Keratinocyte (primary cell): ENCODE measurements around the gene TUBA4B. TPM values are rescaled to one million over a fixed set of nuclear protein-coding genes. Genes with fewer than 3 reads are reported as not detected.

ENCODE experiments used
- DNase-seq: peaks from one replicate; pipeline ENCODE4 v3.0.0-alpha.2; 2011; ENCODE audit warnings: low read depth, missing footprints, low spot score
- FAIRE-seq: peaks from 2 replicates; lab custom pipeline; 2011; peaks lifted over from hg19 to GRCh38; lab: Jason Lieb, UNC
- H2AFZ ChIP-seq: 2 replicates; pipeline ENCODE4 v1.6.0; 2012; ENCODE audit warnings: low read length, control low read depth, inconsistent platforms; ENCODE audit not compliant: control insufficient read depth
- H3K27ac ChIP-seq: 2 replicates; pipeline ENCODE4 v1.5.1; 2011; ENCODE audit warnings: low read length; ENCODE audit not compliant: control insufficient read depth, insufficient read depth
- H3K27me3 ChIP-seq: 3 replicates; pipeline ENCODE4 v1.6.0; 2011; ENCODE audit warnings: low read length; ENCODE audit not compliant: control insufficient read depth, insufficient read depth; ENCODE audit errors: extremely low read depth
- H3K36me3 ChIP-seq, 2 experiments: 2 replicates in 1 of 2; 3 replicates in 1 of 2; pipeline ENCODE4 v1.5.1; 2011; ENCODE audit warnings: low read length in 2 of 2, mild to moderate bottlenecking in 1 of 2; ENCODE audit not compliant: control insufficient read depth in 2 of 2, insufficient read depth in 2 of 2; ENCODE audit errors: extremely low read depth in 1 of 2
- H3K4me1 ChIP-seq: 3 replicates; pipeline ENCODE4 v1.5.1; 2011; ENCODE audit warnings: low read length; ENCODE audit not compliant: control insufficient read depth, insufficient read depth; ENCODE audit errors: extremely low read depth
- H3K4me2 ChIP-seq: 3 replicates; pipeline ENCODE4 v1.6.0; 2011; ENCODE audit warnings: low read depth, low read length; ENCODE audit not compliant: control insufficient read depth, insufficient read depth; ENCODE audit errors: extremely low read depth
- H3K4me3 ChIP-seq, 3 experiments: fragments of 200-600 bp in 1 of 3; sonication (generic) in 1 of 3; 2 replicates in 2 of 3; 3 replicates in 1 of 3; pipeline ENCODE4 v1.5.1; 2011 to 2016; ENCODE audit warnings: low read length in 3 of 3, mild to moderate bottlenecking in 3 of 3, control low read depth in 2 of 3, inconsistent platforms in 1 of 3, low read depth in 1 of 3, mixed read lengths in 1 of 3, mixed run types in 1 of 3, moderate library complexity in 1 of 3; ENCODE audit not compliant: control insufficient read depth in 2 of 3, insufficient read depth in 2 of 3; ENCODE audit errors: extremely low read depth in 1 of 3
- H3K79me2 ChIP-seq: 2 replicates; pipeline ENCODE4 v1.6.0; 2012; ENCODE audit warnings: low read length; ENCODE audit not compliant: control insufficient read depth, insufficient read depth
- H3K9ac ChIP-seq: 3 replicates; pipeline ENCODE4 v1.6.0; 2011; ENCODE audit warnings: low read length; ENCODE audit not compliant: control insufficient read depth, insufficient read depth; ENCODE audit errors: extremely low read depth
- H3K9me1 ChIP-seq: 3 replicates; pipeline ENCODE4 v1.6.0; 2011; ENCODE audit warnings: low read length; ENCODE audit not compliant: control insufficient read depth, insufficient read depth; ENCODE audit errors: extremely low read depth
- H3K9me3 ChIP-seq: 2 replicates; pipeline ENCODE4 v1.5.1; 2012; ENCODE audit warnings: low read depth, low read length; ENCODE audit not compliant: control insufficient read depth
- H4K20me1 ChIP-seq: 3 replicates; pipeline ENCODE4 v1.6.0; 2011; ENCODE audit warnings: low read length; ENCODE audit not compliant: control insufficient read depth, insufficient read depth; ENCODE audit errors: extremely low read depth
- EZH2 ChIP-seq: IDR thresholded peaks from one replicate; pipeline ENCODE4 v1.6.1; 2012; ENCODE audit warnings: inconsistent platforms, mild to moderate bottlenecking, low read length, moderate library complexity
- dilution Hi-C: fragments of 300-500 bp; cut with MboI; formaldehyde crosslinking; loops from one replicate; pipeline ENCODE4 v1.7.0; 2020; ENCODE audit warnings: low sequenced_read_pairs; ENCODE audit not compliant: extremely low pct_ligation_motif_present
- polyA plus RNA-seq, 5 experiments: library from polyadenylated mRNA; depleted of rRNA in 3 of 5; stranded (reverse) in 3 of 5; stranded (forward) in 1 of 5; unstranded in 1 of 5; fragments of >200 nt; gene quantifications; 1 replicate in 1 of 5; 2 replicates in 3 of 5; 3 replicates in 1 of 5; pipeline versions ENCODE4 v1.2.1 to v1.2.3, GENCODE V29; 2011 to 2012; ENCODE audit warnings: missing spikeins in 2 of 5, low read depth in 1 of 5, low replicate concordance in 1 of 5
- TF ChIP-seq, protein P1 (sequence below), 3 experiments: IDR thresholded peaks in 1 of 3; conservative IDR thresholded peaks in 1 of 3; optimal IDR thresholded peaks in 1 of 3; 2 replicates in 2 of 3; 3 replicates in 1 of 3; pipeline versions ENCODE3 to v1.5.1; 2011; ENCODE audit warnings: low read length in 3 of 3, mild to moderate bottlenecking in 3 of 3, moderate library complexity in 2 of 3, control low read depth in 1 of 3, inconsistent platforms in 1 of 3; ENCODE audit not compliant: insufficient read depth in 2 of 3; ENCODE audit errors: extremely low read depth in 1 of 3

TUBA4B gene
- polyA plus RNA-seq, 1 donor (not counting 4 experiments of a cell fraction or from before 2014, with no cell fraction given) = not detected

DNA sequence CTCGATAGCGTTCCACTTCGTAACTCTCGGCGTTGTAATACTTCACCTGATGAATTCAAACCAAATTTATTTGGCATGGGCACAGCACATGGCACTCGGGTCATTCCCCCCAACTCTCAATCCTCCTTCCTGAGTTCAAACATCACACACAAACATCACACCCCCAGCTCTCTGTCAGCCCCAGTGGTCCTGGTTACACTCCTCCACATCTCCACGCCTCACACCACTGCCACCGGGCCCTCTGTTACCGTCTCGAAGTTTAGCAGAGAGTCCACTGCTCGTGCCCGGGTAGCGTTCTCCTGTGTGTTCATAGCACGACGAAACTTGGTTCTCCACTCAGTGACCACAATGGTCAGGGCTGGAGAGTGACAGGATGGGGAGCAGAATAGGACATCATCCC is 38.9 kb upstream of the TUBA4B start:
- no peak for DNase-seq
- no peak overlapping the region for H3K4me2 ChIP-seq
- H2AFZ ChIP-seq = no peak overlapping the region
- no peaks in the 10 kb centered on the region for H3K9me3 ChIP-seq
- TF ChIP-seq, protein P1, sequence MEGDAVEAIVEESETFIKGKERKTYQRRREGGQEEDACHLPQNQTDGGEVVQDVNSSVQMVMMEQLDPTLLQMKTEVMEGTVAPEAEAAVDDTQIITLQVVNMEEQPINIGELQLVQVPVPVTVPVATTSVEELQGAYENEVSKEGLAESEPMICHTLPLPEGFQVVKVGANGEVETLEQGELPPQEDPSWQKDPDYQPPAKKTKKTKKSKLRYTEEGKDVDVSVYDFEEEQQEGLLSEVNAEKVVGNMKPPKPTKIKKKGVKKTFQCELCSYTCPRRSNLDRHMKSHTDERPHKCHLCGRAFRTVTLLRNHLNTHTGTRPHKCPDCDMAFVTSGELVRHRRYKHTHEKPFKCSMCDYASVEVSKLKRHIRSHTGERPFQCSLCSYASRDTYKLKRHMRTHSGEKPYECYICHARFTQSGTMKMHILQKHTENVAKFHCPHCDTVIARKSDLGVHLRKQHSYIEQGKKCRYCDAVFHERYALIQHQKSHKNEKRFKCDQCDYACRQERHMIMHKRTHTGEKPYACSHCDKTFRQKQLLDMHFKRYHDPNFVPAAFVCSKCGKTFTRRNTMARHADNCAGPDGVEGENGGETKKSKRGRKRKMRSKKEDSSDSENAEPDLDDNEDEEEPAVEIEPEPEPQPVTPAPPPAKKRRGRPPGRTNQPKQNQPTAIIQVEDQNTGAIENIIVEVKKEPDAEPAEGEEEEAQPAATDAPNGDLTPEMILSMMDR (optimal IDR thresholded peaks at IDR 0.05 in 1 of 3, IDR thresholded peaks at IDR 0.05 in 1 of 3, conservative IDR thresholded peaks at IDR 0.05 in 1 of 3; ENCODE audit: extremely low read depth in 1 of 3, insufficient read depth in 2 of 3, low read length in 3 of 3) = no peak
- TF ChIP-seq EZH2 = no peak
- H3K79me2 ChIP-seq = no peaks in the 10 kb centered on the region
- no peak overlapping the region for H3K27ac ChIP-seq
- H3K27me3 ChIP-seq = no peaks in the 10 kb centered on the region
- no peak overlapping the region for H3K9ac ChIP-seq
- peaks cover 12 to 27% of the 10 kb centered on the region in 2 experiments for H3K36me3 ChIP-seq
- H3K4me3 ChIP-seq = no peak overlapping the region
- no peaks in the 10 kb centered on the region for H3K9me1 ChIP-seq
- dilution Hi-C loops = no loop called here
- FAIRE-seq = no peak
- no peaks in the 10 kb centered on the region for H4K20me1 ChIP-seq
- peaks cover 18% of the 10 kb centered on the region for H3K4me1 ChIP-seq

DNA sequence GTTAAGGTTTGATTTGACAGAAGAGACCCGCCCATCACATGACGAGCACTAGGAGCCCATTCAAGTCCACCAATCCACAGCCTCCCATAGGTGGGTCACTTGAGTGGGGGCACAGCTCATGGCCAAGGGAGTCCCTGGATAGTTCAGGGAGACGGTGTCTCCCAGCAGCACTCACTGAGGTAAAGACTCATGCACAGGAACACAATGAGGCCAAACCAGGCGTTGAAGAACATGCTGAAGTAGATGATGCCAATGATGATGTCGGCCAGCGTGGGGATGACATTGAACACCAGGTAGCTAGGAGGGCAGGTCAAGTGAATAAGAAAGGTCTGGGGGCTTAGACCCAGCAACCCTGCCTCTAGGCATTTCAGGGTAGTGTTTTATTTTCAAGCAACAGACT is 38.3 kb upstream of the TUBA4B start:
- no peaks in the 10 kb centered on the region for H3K9me1 ChIP-seq
- H3K4me1 ChIP-seq = peaks cover 18% of the 10 kb centered on the region
- H3K79me2 ChIP-seq = no peaks in the 10 kb centered on the region
- dilution Hi-C loops = no loop called here
- no peaks in the 10 kb centered on the region for H4K20me1 ChIP-seq
- no peak for FAIRE-seq
- no peak overlapping the region for H3K4me2 ChIP-seq
- H3K27ac ChIP-seq = no peak overlapping the region
- no peak overlapping the region for H2AFZ ChIP-seq
- no peaks in the 10 kb centered on the region for H3K27me3 ChIP-seq
- no peaks in the 10 kb centered on the region for H3K9me3 ChIP-seq
- H3K36me3 ChIP-seq = peaks cover 11 to 25% of the 10 kb centered on the region in 2 experiments
- H3K4me3 ChIP-seq = no peak overlapping the region
- no peak overlapping the region for H3K9ac ChIP-seq
- no peak for DNase-seq
- no peak for TF ChIP-seq EZH2
- TF ChIP-seq, protein P1 (optimal IDR thresholded peaks at IDR 0.05 in 1 of 3, IDR thresholded peaks at IDR 0.05 in 1 of 3, conservative IDR thresholded peaks at IDR 0.05 in 1 of 3; ENCODE audit: extremely low read depth in 1 of 3, insufficient read depth in 2 of 3, low read length in 3 of 3) = no peak
